Activated CD4-positive, CD25-positive, alpha-beta regulatory T cell (primary cell): Measurements from ENCODE around the gene DCD.

ENCODE experiments used
- DNase-seq, 4 experiments: peaks; one replicate each; lab custom pipeline; 2025; lab: John Stamatoyannopoulos, UW

The DCD gene

GRCh38 chr12:54606556-54606955, 41.6 kb downstream of the DCD start:
- no peak for DNase-seq

DNA sequence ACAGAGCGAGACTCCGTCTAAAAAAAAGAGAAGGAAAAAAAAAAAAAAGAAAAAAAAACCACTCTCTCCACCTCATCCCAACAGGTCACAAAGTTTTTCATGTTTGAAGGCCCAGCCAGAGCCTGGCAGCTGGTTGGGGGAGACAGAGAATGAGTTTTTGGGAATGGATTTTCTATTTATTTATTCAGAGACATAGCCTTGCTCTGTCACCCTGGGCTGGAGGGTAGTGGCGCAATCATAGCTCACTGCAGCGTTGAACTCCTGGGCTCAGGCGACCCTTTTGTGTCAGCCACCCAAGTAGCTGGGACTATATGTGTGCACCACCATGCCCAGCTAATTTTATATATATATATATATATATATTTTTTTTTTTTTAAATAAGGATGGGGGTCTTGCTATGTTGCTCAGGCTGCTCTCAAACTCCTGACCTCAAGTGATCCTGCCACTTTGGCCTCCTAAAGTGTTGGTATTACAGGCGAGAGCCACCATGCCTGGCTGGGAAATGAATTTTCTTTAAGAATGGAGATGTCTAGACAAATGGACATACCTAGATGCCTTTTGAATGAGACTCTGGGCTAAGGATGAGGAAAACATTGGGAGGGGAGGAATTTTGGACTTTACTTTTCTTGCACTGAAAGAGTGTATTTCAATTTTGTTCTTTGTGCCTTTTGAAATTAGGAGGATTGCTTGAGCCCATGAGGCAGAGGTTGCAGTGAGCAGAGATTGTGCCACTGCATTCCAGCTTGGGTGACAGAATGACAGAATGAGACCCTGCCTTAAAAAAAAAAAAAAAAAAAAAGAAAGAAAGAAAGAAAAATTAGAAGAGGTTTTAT, 42.8 kb downstream of the DCD start:
- no peak for DNase-seq

DNA sequence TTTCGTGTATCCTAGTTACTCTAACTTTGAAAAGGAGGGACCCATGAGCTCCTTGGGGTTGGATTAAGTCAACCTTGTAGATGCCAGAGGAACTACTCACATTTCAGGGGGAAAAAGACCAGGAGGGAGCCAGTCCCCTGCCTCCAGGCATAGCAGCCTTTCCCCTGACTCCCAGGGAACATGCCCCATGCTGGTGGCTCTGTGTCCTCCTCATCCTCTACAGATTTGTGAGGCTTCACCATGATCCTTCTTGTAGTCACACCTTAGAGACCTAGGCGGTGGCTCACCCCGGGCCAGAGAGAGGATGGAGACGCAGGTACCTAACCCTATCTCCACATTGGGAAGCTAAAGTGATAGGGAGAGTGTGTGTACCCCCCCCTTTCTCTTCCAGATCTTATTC, 43.7 kb downstream of the DCD start:
- no peak for DNase-seq

DNA sequence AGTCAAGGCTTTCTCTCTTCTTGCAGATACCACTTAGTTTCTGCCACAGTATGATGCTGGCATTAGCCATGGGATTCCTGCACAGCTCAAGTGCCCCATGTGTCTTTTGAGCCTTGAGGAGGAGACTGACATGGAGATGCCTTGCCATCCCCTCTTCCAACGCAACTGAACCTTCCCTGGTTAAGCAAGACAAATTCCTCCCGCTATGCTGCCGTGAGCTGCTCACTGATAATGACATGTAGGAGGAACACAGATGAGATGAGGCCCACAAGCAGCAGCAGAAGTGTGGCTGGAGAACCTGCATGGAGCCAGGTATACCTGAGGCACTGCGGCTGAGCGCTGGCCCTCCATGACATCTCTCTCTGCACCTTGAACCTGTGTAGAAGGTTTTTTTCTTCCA, 44.3 kb downstream of the DCD start:
- DNase-seq: no peak

DNA sequence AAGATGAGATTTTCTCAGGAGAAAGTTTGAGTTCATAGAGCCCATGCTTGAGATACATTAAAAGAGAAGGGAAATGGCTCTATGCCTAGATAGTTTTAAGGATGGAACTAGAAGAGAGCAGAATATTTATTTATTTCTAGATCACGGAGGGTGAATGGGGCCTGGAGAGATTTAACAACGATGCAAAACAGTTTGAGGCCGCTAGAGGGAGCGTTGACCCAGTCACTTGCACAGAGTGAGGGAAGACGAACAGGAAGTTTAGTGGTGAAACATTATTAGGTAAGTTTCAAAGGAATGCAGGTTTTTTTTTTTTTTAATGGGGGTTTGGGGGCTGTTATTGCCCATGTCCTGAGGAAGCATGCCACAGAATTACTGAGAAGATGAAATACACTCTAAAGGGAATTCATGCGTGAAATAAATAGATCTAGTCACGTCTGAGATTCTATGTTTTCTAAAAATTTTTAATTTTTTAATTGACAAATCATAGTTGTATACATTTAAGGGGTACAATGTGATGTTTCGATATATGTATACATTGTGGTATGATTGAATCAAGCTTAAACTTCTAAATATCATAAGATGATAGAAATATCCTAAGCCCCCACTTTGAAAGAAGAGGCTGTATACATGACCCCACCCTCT, 44.9 kb downstream of the DCD start:
- DNase-seq: peak; percentile 14 to 34 (median 26)

- no peak for DNase-seq
These were observed 45.5 kb downstream of the DCD start for GRCh38 chr12:54602661-54603060.

DNA sequence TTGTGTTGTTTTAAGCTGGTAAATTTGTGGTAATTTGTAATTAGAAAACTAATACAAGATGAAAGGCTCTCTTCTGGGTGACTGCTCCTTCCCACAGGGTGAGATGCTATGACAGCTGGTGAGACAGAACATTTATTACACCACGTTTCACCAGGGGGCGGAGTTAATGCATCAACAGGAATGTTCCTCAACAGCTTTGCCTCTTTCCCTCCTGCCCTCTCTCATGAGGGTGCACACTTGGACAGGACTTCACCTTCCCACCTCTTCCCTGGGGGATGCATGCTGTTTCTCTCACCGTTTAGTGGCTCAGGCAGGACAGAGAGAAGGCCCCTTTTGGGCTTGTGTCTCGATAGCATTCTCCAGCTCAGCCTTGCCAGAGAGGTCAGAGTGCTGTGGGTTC, 46.3 kb downstream of the DCD start:
- DNase-seq: no peak

GRCh38 chr12:54598970-54599369, 49.2 kb downstream of the DCD start:
- no peak for DNase-seq

- peak in 2 of 4 experiments; percentile 12 to 15 for DNase-seq
These were observed 51.6 kb downstream of the DCD start for GRCh38 chr12:54596526-54596946.

DNA sequence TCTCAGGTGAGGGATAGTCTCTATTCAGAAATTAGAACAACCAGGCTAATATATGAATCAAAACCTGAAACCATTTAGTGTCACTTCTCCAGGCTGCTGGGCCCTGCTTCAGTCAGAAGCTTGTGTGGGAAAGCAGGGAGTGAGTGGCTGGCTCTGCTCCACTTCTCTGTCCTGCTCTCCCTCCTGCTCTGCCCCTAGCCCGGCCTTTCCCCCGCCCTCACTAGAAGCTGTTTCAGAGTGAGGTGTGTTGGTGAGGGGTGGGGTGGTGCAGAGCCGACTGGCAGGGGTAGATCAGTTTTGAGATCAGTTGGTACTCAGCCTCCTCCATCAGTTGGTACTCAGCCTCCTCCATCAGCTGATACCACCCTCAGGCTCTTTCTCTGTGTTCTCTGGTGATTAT, 52.7 kb downstream of the DCD start:
- DNase-seq: no peak
